ENCODE measurements around the gene COMP.
"Not testable (repeated sequence)": the region's sequence is repeated elsewhere in the genome, so short reads cannot be mapped to it uniquely, and the experiment has no call there.

Gene COMP

DNA sequence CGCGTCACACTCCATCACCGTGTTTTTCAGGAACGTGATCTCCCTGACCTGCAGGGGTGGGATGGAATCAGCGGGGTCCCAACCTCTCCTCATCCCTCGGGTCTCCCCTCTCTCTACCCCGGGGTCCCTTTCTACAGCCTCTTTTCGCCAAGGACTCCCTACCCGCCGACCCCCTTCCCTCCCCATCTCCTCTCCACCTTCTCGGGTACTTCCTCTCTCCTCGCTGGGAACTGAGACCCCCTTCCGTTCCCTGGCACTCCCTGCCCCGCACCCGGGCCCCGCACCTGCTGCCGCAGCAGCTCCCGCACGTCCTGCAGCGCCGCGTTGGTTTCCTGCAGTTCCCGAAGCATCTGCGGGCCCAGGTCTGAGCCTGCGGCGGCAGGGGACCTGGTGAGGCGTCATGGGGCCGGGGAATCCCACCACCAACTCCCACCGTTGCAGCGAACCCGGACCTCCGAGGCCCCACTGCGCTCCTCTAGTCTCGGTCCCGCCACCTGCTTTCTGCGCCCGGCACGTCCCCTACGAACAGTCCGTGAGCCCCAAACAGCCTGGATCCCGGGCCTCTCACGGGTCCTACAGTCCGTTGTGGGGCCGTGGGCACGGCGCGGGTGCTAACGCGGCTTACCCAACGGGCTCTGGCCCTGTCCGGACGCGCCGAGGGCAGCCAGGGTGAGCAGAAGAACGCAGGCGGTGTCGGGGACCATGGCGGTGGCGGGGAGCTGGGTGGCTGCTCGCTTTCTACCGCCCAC, at the start of gene COMP:
Gene COMP (minus strand): TSS at position 740 of the 749 bp plus-strand sequence. CDS start 36 bp downstream, at position 704.
- DNase-seq (ENCODE audit: low read depth), result no peak

DNA sequence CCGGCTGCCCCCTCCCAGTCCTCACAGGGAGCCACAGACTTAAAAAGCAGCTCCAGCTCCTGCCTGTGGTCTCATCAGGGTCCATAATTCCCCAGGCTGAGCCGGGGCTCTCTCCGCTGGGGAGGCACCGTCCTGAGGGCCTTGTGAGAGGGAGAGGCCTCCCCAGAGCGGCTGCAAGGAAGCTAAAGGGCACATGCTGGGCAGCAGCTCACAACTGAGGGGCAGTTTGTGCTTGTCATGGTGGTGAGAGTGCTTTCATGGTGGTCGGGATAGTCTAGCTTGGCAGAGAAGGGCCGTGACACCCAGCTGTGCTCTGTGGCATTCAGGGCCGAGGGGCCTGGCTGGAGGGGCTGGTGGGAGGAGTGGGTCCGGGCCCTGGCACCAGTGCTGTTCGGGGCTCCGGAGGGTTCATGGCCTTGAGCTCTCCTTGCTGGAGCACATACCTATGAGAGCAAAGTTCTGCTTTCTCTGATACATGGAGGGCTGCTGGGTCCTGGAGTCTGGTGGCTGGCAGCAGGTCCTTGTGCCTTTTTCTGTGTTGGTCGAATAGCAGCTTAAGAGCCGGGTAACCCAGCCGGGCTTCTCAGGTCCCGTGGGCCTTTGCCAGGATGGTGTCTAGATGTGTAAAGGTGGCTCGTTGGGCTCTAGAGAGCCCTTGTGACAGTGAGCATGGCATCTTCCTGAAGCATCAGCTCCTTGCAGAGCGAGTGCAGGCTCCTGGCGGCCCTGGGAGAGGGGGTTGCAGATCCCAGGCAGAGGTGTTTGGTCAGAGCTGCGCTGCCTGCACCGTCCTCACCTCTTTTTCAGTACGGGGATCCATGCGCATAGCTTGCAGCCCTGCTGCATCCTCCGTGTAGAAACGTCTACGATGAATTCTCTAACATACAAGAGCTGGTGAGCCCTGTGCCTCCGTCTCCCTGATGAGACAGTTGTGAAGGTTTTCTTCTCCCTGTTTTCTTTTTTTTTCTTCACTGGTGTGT, 49.5 kb upstream of the COMP start:
- DNase-seq (ENCODE audit: low read depth), result no peak

GRCh38 chr19:18839465-18840287, 48.6 kb upstream of the COMP start:
- DNase-seq (ENCODE audit: low read depth), result no peak

- DNase-seq (ENCODE audit: low read depth), result no peak
Observed at GRCh38 chr19:18834644-18834984, 43.5 kb upstream of the COMP start.

DNA sequence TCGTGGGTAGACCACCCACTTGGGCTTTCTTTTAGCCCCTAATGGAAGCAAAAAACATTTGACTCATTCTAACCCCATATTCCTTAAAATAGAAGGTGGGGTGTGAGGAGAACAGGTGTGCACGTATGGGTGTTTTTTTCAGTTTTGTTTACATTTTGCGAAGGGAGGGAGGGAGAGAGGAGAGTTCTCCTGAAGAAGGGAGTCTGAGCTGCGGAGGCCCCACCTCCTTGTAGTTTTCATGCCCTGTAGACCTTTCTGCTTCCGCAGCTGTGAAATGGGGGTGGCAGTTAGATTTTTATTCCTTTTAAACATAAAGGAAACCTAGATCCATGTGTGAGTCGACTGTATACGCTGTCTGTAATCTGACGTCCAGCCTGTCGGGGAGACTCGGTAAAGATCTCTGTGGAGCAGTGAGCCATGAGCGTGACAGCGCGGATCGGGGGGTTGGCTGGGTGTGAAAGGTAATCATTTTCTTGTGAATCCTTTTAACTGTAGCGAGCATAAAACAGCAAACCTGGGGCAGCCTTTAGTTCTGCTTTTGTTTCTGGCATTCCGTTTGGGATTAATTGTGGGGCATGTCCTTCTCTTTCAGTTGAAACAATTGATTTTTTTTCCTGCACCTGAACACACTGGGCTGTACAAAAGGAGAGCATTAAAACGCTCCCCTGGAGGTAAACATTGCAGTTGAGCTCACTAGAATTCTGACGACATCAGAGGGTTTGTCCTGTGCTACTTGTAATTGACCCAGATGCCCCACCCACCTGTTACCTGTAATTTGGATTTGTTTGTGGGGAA, 42.9 kb upstream of the COMP start:
- no peak for DNase-seq (ENCODE audit: low read depth)

- DNase-seq (ENCODE audit: low read depth), result no peak
Observed at GRCh38 chr19:18833141-18833476, 42.0 kb upstream of the COMP start.

- DNase-seq (ENCODE audit: low read depth), result no peak
Observed at GRCh38 chr19:18832306-18833140, 41.4 kb upstream of the COMP start.

DNA sequence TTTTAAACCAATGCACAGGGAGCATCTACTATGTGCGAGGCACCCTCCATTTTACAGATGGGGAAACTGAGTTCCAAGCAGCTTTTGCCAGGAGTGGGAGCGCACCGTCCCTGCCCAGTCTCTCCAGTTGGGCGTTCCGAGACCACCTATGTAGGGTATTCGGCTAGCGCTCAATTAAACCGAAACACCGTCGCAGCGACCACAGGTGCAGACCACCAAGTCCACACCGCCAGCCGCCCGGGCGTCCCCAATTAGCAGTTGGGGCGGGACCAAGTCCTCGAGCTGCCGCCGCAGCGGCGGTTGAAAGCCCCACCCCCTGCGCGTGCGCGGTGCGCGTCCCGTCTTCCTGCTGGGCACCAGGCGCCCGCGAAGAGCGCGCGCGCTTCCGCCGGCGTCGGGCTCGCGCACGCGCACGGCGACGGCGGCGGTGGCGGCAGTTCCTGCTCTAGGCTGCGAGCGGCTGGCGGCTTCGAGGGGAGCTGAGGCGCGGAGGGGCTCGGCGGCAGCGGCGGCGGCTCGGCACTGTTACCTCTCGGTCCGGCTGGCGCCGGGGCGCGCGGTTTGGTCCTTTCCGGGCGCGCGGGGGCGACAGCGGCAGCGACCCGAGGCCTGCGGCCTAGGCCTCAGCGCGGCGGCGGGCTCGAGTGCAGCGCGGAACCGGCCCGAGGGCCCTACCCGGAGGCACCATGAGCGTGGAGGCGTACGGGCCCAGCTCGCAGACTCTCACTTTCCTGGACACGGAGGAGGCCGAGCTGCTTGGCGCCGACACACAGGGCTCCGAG, 40.6 kb upstream of the COMP start, which contains the start of gene UPF1:
Gene UPF1 (plus strand): TSS at position 436 of the 782 bp plus-strand sequence. CDS start 251 bp downstream, at position 687.
- peak; percentile 95 for DNase-seq (ENCODE audit: low read depth)

GRCh38 chr19:18830488-18830887, 39.4 kb upstream of the COMP start:
- no peak for DNase-seq (ENCODE audit: low read depth)

- DNase-seq (ENCODE audit: low read depth), result no peak
Observed at GRCh38 chr19:18828786-18829185, 37.7 kb upstream of the COMP start.

GRCh38 chr19:18817574-18817973, 26.5 kb upstream of the COMP start:
- no peak for DNase-seq (ENCODE audit: low read depth)

- not testable (repeated sequence) for DNase-seq (ENCODE audit: low read depth)
Observed at GRCh38 chr19:18816645-18817044, 25.5 kb upstream of the COMP start.

DNA sequence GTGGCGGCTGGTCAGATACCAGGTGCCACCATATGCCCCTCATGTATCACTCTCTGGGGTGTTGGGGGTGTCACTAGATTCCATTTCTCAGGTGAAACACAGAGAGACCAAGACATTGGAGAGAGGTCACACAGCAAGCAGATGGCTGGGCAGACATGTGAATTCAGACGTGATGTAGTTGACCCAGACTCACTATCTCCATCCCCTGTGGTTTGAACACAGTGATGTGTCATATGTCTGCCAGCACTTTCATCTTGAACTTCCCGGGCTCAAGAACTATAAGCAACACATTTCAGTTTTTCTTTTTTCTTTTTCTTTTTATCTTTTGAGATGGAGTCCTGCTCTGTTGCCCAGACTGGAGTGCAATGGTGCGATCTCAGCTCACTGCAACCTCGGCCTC, 24.6 kb upstream of the COMP start:
- no peak for DNase-seq (ENCODE audit: low read depth)

DNA sequence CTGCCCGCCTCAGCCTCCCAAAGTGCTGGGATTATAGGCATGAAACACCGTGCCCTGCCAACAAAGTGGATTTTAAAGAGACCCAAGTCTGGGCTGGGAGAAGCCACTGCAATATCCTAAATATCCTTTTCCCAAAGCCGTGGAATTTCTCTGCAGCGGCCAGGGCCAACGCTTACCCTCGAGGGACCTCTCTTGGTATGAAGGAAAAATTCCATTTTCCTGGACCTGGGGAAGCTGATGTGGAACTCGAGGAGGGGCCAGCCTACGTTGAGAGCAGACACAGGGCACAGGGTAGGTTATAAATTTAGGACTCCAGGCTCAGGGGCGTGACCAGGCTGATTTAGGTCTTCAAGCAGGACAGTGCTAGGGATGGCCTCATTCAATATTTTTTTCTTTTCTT, 23.0 kb upstream of the COMP start:
- DNase-seq (ENCODE audit: low read depth), result no peak

DNA sequence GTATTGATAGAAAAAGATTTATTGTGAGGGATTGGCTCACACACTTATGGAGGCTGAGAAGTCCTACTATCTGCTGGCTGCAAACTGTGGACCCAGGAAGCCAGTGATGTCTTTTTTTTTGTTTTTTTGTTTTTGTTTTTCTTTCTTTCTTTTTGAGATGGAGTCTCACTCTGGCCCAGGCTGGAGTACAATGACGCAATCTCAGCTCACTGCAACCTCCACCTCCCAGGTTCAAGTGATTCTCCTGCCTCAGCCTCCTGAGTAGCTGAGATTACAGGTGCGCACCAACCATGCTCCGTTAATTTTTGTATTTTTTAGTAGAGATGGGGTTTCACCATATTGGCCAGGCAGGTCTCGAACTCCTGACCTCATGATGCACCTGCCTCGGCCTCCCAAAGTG, 20.5 kb upstream of the COMP start:
- not testable (repeated sequence) for DNase-seq (ENCODE audit: low read depth)

GRCh38 chr19:18809149-18809868, 18.2 kb upstream of the COMP start:
- no peak for DNase-seq (ENCODE audit: low read depth)

- no peak for DNase-seq (ENCODE audit: low read depth)
Observed at GRCh38 chr19:18807861-18808331, 16.8 kb upstream of the COMP start.

DNA sequence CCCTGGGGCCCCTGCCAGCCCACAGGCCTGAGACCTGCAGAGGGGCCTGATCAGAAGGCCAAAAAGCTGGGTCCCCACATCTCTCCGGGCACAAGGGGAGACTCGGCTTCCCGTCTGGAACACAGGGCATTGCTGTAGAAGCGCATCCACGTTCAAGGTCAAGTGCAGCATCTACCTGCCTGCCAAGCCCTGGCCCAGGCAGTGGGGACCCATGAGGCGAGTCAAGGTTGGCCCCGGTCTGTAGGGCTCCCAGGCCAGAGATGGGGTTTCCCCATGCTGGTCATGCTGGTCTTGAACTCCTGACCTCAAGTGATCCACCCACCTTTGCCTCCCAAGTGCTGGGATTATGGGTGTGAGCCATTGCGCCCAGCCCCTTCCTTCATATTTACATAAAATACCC, 13.5 kb upstream of the COMP start:
- no peak for DNase-seq (ENCODE audit: low read depth)

- DNase-seq (ENCODE audit: low read depth), result no peak
Observed at GRCh38 chr19:18804139-18804601, 13.1 kb upstream of the COMP start.
